ENCODE data around the gene FLRT2.

- TF ChIP-seq, protein P1, sequence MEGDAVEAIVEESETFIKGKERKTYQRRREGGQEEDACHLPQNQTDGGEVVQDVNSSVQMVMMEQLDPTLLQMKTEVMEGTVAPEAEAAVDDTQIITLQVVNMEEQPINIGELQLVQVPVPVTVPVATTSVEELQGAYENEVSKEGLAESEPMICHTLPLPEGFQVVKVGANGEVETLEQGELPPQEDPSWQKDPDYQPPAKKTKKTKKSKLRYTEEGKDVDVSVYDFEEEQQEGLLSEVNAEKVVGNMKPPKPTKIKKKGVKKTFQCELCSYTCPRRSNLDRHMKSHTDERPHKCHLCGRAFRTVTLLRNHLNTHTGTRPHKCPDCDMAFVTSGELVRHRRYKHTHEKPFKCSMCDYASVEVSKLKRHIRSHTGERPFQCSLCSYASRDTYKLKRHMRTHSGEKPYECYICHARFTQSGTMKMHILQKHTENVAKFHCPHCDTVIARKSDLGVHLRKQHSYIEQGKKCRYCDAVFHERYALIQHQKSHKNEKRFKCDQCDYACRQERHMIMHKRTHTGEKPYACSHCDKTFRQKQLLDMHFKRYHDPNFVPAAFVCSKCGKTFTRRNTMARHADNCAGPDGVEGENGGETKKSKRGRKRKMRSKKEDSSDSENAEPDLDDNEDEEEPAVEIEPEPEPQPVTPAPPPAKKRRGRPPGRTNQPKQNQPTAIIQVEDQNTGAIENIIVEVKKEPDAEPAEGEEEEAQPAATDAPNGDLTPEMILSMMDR (conservative IDR thresholded peaks at IDR 0.05; ENCODE audit: low read depth, low read length), result no peak
- TF ChIP-seq SMC3 (IDR thresholded peaks at IDR 0.05; ENCODE audit: low read depth, low read length), result no peak
- TF ChIP-seq RAD21 (IDR thresholded peaks at IDR 0.05; ENCODE audit: low read length), result no peak
- no peak for TF ChIP-seq BHLHE40 (IDR thresholded peaks at IDR 0.05; ENCODE audit: low read depth, low read length)
- no peak for TF ChIP-seq RCOR1 (IDR thresholded peaks at IDR 0.05; ENCODE audit: insufficient replicate concordance, low read length)
- TF ChIP-seq, protein P2, sequence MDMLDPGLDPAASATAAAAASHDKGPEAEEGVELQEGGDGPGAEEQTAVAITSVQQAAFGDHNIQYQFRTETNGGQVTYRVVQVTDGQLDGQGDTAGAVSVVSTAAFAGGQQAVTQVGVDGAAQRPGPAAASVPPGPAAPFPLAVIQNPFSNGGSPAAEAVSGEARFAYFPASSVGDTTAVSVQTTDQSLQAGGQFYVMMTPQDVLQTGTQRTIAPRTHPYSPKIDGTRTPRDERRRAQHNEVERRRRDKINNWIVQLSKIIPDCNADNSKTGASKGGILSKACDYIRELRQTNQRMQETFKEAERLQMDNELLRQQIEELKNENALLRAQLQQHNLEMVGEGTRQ (IDR thresholded peaks at IDR 0.05; ENCODE audit: low read depth, low read length), result no peak
- no peak for TF ChIP-seq MAZ (IDR thresholded peaks at IDR 0.05; ENCODE audit: borderline replicate concordance, low read depth, low read length)
- TF ChIP-seq CEBPB (IDR thresholded peaks at IDR 0.05; ENCODE audit: low read depth, low read length), result no peak
- TF ChIP-seq POLR2A (IDR thresholded peaks at IDR 0.05; ENCODE audit: low read depth, low read length), result no peak
Measured at GRCh38 chr14:85523624-85524023, 6.3 kb upstream of the FLRT2 start.
